UCSD-AML1 (cell line): ENCODE results near the gene GALNT18.

Experiments used
- DNase-seq: peaks from one replicate; lab custom pipeline; 2025; ENCODE audit not compliant: unreplicated experiment; lab: John Stamatoyannopoulos, UW

Gene GALNT18

GRCh38 chr11:11568651-11569229, 53.1 kb downstream of the GALNT18 start:
- no peak for DNase-seq

DNA sequence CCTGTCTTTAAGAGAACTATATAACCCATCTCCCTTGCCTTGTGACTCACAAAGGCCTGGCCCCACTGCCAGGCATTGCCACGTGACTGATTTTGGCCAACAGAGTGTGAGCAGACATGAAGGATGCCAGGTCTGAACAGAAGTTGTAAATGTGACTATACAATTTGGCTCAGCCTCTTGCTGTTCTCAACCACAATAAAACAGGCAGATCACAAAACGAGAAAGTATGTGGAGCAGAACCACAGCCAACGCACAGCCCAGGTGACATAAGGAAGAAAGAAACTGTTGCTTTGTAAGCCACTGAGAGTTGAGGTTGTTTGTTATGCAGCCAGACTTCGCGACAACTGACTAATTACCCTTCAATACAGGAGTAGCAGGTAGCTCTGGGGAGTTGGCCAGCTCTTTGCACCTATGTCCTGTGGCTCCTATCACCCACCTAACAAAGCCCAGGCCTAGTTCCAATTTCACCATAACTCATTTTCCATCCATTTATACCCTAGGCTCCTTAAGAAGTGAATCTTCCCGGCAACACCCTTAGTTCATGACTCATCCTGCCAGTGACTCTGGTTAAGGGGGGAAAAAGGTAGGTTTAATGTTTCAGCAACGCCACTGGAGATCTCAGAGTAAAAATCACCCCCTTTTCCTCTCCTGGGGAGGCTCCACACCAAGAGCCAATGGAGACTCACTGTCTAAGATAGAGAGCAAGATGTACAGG, 53.7 kb downstream of the GALNT18 start:
- DNase-seq: no peak

- no peak for DNase-seq
Observed at GRCh38 chr11:11565636-11566035, 56.2 kb downstream of the GALNT18 start.

GRCh38 chr11:11563200-11563975, 58.4 kb downstream of the GALNT18 start:
- DNase-seq: no peak

GRCh38 chr11:11561991-11562390, 59.8 kb downstream of the GALNT18 start:
- no peak for DNase-seq

- no peak for DNase-seq
Observed at GRCh38 chr11:11558826-11559225, 63.0 kb downstream of the GALNT18 start.

GRCh38 chr11:11558396-11558795, 63.4 kb downstream of the GALNT18 start:
- no peak for DNase-seq

GRCh38 chr11:11555208-11555607, 66.6 kb downstream of the GALNT18 start:
- DNase-seq: no peak

GRCh38 chr11:11553573-11553972, 68.2 kb downstream of the GALNT18 start:
- no peak for DNase-seq

GRCh38 chr11:11552529-11553087, 69.2 kb downstream of the GALNT18 start:
- DNase-seq: no peak

GRCh38 chr11:11550534-11550933, 71.3 kb downstream of the GALNT18 start:
- DNase-seq: no peak

GRCh38 chr11:11545285-11546275, 76.2 kb downstream of the GALNT18 start:
- no peak for DNase-seq

DNA sequence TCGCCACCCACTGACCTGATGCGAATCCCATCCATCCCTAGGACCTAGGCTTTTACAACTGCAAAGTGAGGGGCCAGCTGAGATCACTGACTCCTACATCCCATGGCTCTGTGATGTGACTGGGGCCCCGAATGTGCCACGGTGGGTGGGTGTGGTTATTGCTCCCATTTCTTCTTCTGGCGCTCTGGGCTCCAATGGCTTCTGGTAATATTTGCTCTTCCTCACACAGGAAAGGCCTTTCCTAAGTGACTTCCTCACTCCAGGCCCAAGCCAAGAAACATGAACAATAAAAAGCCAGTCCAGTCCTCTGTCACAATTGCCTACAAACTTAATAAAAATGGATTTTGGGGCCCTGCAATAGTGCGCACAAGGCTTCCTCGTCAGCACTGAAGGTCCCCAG, 78.1 kb downstream of the GALNT18 start:
- DNase-seq: no peak

- no peak for DNase-seq
Observed at GRCh38 chr11:11540157-11540556, 81.6 kb downstream of the GALNT18 start.

DNA sequence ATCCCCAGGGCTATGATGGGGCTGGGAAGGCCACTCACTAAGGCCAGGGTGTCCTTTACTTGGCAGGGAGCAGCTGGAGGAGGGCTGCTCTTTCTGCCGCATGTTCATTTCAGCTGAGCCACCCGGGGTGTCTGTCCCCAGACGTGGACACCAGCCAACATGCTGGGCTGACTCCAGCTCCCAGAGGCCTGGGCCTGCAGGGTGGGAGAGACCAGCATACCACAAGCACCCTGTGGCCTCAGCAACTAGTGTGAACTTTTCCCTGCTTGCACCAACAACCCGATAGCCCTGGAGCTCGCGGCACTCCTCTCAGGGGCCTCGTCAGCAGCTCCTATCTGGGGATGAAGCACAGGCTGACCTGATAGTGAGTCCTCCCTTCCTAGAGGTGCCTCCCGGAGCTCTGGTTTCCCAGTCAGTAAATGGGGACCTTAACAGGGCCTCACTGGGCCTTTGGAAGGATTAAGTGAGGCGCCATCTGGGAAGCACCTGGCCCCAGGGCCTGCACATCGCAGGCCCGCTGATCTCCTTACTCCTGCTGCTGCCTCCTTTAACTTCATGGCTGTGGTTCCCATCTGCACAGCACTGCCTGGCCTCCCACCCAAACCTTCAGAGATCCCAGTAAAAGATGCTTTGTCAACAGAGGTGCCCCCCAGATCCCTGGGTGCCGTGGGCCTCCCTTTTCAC, 83.4 kb downstream of the GALNT18 start:
- DNase-seq: no peak

DNA sequence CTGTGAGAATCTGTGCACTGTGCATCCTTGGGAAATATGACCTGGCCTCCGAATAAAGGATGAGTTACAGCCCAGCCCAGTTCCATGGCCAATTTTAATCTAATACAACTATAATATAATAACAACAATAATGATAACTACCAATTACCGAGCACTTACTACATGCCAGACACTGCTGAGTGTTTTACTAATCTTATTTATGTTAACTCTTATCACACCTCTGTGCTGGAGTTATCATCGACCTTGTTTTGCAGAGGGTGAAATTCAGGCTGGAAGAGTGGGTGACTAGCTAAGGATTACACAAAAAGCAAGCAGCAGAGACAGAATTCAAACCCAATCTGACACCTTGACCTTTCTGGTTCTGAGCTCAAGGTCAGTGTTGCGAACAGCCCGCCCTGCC, 83.9 kb downstream of the GALNT18 start:
- no peak for DNase-seq

DNA sequence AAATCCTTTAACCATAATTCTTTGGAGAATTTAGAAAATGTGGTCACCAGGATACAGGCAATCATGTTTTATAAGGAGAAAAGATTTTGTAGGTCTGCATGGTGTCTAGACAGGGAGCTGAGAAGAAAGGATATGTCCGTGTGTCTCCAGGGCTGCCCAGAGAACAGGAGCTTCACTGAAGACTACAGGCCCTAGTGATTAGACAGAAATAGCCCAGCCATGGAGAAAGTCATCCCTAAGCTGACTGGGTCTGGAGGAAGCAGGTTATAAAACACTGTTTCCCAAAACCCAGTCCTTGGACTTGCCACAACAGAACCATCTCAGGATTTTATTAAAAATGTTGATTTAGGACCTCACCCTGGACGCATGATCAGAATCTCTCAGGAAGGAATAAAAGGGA, 84.4 kb downstream of the GALNT18 start:
- no peak for DNase-seq

- no peak for DNase-seq
Observed at GRCh38 chr11:11536650-11537049, 85.2 kb downstream of the GALNT18 start.

GRCh38 chr11:11535611-11536010, 86.2 kb downstream of the GALNT18 start:
- DNase-seq: peak; percentile 63

DNA sequence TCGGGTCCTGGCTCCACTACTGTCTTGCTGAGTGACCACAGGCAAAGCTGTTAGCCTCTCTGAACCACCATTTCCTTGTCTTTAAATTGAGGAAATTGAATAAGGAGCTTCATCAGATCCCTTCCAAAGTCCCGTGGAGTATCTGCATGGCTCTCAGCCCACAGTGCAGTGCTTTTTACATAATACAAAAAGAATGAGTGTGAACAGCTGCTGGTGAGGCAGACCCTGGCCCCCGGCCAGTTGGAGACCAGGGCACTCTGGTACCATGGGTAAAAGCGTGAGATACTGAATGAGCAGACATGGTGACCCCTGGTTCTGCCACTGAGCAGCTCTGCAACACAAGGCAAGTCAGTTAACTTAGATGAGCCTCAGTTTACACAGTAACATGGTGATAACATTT, 86.8 kb downstream of the GALNT18 start:
- no peak for DNase-seq
